ENCODE results near the gene TIAM1.

DNA sequence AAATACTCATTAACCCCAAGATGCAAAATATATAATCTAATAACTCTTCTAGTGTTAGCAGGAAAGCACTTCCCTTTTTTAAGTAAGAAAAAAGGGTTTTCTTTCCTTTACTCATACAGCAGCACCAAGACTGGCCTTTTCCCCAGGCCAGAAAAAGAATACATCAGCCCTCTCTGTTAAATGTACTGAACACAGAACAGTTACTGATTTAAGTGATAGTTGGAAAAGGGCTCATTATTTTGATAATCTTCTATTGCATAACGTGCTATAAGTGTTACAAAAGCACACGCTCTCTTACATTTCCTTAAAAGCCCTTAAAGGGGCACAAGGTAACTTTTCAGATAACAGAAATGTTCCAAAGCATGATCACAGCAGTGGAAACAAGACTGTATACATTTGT lies 142.9 kb downstream of the TIAM1 start:
- TF ChIP-seq CTCF (IDR thresholded peaks at IDR 0.05; ENCODE audit: low read depth, low read length, poor library complexity, severe bottlenecking) (no peak), EZH2phosphoT487 (IDR thresholded peaks at IDR 0.05; ENCODE audit: borderline replicate concordance, low read length) (no peak)

All from DOHH2 (cell line).